Activated naive CD4-positive, alpha-beta T cell treated with Interleukin-2 at 50 U/mL for 16 hours (primary cell): Measurements from ENCODE around the gene MCUB.

ENCODE experiments used
- DNase-seq: peaks from one replicate; pipeline ENCODE4 v3.0.0-alpha.2; 2020

The MCUB gene

DNA sequence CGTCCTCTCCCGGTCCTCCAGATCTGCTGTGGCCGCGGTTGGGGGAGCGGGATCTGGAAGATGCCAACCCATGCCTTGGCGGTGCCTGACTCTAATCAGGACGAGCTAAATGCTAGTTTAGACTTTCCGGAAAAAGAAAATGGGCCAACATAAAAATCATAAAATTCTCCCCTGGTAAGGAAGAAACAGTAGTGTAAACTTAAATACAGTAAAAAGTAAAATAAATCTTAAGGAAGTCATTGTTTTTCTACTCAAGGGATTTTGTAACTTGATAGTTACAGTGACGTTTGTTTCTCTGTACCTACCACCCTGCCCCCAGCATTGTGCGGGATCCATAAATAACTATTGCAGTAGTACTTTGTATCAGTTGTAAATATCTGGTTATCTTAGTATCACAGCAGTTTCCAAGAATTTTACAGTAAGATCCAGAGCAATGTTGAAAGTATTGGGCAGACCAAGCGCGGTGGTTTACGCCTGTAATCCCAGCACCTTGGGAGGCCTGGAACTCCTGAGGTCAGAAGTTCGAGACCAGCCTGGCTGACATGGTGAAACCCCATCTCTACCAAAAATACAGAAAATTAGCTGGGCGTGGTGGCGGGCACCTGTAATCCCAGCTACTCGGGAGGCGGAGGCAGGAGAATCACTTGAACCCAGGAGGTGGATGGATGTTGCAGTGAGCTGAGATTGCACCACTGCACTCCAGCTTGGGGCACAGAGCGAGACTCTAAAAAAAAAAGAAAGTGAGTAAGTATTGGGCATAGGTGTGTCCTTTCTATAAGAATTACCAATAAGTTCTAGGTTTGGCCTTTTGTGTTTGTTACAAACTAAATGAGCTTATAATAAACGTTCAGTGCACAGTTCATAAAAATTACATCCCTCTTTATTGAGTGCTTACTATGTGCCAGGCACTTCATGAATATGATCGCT is 170.8 kb downstream of the MCUB start:
- no peak for DNase-seq

DNA sequence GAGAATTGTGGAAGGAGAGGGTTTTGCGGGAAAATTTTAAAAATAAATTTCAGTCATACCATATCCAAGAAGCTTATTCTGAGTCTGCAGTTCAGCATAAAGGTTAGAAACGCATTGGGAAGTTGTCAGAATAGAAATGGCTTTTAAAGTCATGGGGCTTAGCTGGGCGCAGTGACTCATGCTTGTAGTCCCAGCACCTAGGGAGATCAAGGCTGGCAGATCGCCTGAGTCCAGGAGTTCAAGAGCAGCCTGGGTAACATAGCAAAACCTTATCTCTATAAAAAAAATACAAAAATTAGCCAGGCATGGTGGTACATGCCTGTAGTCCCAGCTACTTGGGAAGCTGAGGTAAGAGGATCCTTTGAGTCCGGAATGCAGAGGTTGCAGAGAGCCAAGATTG is 173.7 kb downstream of the MCUB start:
- DNase-seq: no peak

DNA sequence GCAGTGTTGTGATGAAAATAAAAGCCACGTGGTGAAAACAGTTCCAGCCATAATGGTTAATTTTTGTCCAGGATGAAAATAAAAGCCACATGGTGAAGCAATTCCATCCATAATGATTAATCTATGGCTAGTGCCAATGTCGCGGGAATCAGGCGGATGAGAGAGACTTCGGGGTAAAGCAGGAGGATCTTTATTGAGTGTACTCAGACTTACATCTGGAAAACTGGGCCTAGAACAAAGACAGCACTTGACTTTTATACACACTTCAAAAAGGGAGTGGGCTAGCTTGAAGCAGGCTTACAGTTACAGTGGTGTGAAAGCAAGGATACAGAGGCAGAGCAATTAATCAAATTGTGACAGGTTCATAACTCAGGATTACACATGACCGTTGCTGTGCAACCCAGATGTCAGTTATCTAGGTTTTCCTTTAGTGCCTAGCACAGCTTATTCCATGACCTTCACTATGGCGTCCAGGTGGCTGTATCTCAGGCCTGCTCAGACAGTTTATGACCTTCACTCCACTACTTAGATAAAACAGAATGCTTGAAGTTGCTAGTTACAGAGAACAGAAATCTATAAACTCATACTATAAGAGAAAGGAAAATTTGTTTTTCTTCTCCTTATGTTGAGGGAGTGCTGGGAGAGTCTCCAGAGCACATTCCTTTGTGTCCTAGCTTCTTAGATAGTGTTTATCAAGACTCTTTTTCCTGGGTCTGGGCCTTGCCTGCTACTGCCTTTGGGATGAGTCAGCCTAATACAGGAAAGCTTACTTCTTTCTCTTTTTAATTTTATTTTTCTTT is 175.7 kb downstream of the MCUB start:
- no peak for DNase-seq
